Peyer's patch (tissue), 4 donors: Measurements from ENCODE around the gene ODF2.

Source experiments
- POLR2A ChIP-seq, 2 donors: fragments of 450-650 bp; IDR thresholded peaks; one replicate each; pipeline ENCODE4 v1.5.1; 2017; ENCODE audit warnings: antibody characterized with exemption in 2 of 2, mild to moderate bottlenecking in 2 of 2, moderate library complexity in 2 of 2
- TF ChIP-seq, protein P1 (sequence below), 6 experiments: fragments of 450-650 bp in 4 of 6; fragments of 200-600 bp in 2 of 6; sonication (generic) in 1 of 6; IDR thresholded peaks; one replicate each; pipeline ENCODE4 v1.5.1; 2017 to 2019; ENCODE audit warnings: antibody characterized with exemption in 6 of 6, mild to moderate bottlenecking in 3 of 6, moderate library complexity in 1 of 6

DNA sequence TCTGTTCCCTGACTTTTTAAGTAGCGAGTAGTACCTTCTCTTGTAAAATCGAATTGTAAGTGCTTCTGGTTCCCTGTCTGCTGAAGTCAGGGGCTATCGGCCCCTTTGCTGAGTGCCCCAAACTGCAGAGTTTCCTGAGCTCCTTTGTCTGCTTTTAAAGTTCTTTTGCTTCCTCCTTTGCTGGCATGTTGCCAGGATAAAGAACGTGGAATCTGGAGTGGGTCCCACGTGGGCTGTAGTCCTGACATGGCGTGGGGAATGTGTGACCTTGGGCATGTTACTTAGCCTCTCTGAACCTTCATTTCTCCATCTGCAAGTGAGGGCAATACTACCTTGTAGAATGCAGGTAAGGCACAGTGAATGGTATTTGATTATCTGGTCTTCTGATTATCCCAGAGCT is 13.7 kb upstream of the ODF2 start:
- TF ChIP-seq, protein P1, sequence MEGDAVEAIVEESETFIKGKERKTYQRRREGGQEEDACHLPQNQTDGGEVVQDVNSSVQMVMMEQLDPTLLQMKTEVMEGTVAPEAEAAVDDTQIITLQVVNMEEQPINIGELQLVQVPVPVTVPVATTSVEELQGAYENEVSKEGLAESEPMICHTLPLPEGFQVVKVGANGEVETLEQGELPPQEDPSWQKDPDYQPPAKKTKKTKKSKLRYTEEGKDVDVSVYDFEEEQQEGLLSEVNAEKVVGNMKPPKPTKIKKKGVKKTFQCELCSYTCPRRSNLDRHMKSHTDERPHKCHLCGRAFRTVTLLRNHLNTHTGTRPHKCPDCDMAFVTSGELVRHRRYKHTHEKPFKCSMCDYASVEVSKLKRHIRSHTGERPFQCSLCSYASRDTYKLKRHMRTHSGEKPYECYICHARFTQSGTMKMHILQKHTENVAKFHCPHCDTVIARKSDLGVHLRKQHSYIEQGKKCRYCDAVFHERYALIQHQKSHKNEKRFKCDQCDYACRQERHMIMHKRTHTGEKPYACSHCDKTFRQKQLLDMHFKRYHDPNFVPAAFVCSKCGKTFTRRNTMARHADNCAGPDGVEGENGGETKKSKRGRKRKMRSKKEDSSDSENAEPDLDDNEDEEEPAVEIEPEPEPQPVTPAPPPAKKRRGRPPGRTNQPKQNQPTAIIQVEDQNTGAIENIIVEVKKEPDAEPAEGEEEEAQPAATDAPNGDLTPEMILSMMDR (IDR thresholded peaks at IDR 0.05): no peak
- TF ChIP-seq POLR2A (IDR thresholded peaks at IDR 0.05): no peak
